Right renal pelvis (tissue), 4 donors: ENCODE results near the gene KCNAB1. TPM values are rescaled to one million over a fixed set of nuclear protein-coding genes. Genes with fewer than 3 reads are reported as not detected.
A peak's percentile ranks its signal among the peaks of the same experiment; 100 is the strongest.

Experiments used
- DNase-seq, 4 donors: peaks; one replicate each; pipeline ENCODE4 v3.0.0-alpha.2; 2013; ENCODE audit warnings: low read depth in 4 of 4, low spot score in 3 of 4, missing footprints in 1 of 4
- polyA plus RNA-seq, 4 donors: library from polyadenylated mRNA; unstranded; fragments of 120-200 nt; gene quantifications; one replicate each; pipeline ENCODE4 v1.2.1, GENCODE V29; 2013; ENCODE audit not compliant: insufficient read length in 4 of 4

The KCNAB1 gene
- polyA plus RNA-seq, 4 donors = 2.8 to 3.4 (median 3.0) TPM

GRCh38 chr3:156474560-156475389 lies 354.4 kb downstream of the KCNAB1 start:
- no peak for DNase-seq

GRCh38 chr3:156477323-156477722 lies 356.9 kb downstream of the KCNAB1 start:
- DNase-seq = no peak

GRCh38 chr3:156478891-156479290 lies 358.5 kb downstream of the KCNAB1 start:
- no peak for DNase-seq

GRCh38 chr3:156479604-156480003 lies 359.2 kb downstream of the KCNAB1 start:
- no peak for DNase-seq

GRCh38 chr3:156480949-156481348 lies 360.6 kb downstream of the KCNAB1 start:
- DNase-seq = no peak

GRCh38 chr3:156483002-156483401 lies 362.6 kb downstream of the KCNAB1 start:
- no peak for DNase-seq

- no peak for DNase-seq
Observed at GRCh38 chr3:156483426-156483825, 363.0 kb downstream of the KCNAB1 start.

- no peak for DNase-seq
Observed at GRCh38 chr3:156483961-156484787, 363.8 kb downstream of the KCNAB1 start.

GRCh38 chr3:156488767-156489166 lies 368.4 kb downstream of the KCNAB1 start:
- DNase-seq = no peak

GRCh38 chr3:156489462-156489911 lies 369.1 kb downstream of the KCNAB1 start:
- DNase-seq = no peak

GRCh38 chr3:156491192-156491591 lies 370.8 kb downstream of the KCNAB1 start:
- DNase-seq = no peak

GRCh38 chr3:156492801-156493261 lies 372.5 kb downstream of the KCNAB1 start:
- DNase-seq = no peak

- DNase-seq = no peak
Observed at GRCh38 chr3:156493887-156494286, 373.5 kb downstream of the KCNAB1 start.

GRCh38 chr3:156495816-156496215 lies 375.4 kb downstream of the KCNAB1 start:
- no peak for DNase-seq

- no peak for DNase-seq
Observed at GRCh38 chr3:156497326-156497725, 376.9 kb downstream of the KCNAB1 start.

- no peak for DNase-seq
Observed at GRCh38 chr3:156498307-156498706, 377.9 kb downstream of the KCNAB1 start.

GRCh38 chr3:156507285-156507684 lies 386.9 kb downstream of the KCNAB1 start:
- no peak for DNase-seq

- DNase-seq = peak; percentile 28 to 51 (median 36)
Observed at GRCh38 chr3:156509189-156510174, 389.1 kb downstream of the KCNAB1 start.

GRCh38 chr3:156511987-156512677 lies 391.8 kb downstream of the KCNAB1 start:
- DNase-seq = no peak

- DNase-seq = no peak
Observed at GRCh38 chr3:156513619-156514018, 393.2 kb downstream of the KCNAB1 start.
